HG03342 (cell line): ENCODE data around the gene PEAK1.
"Not testable (repeated sequence)": the region's sequence is repeated elsewhere in the genome, so short reads cannot be mapped to it uniquely, and the experiment has no call there.

Experiments
- ATAC-seq: cut with Tn5 transposase; IDR thresholded peaks from one replicate; pipeline ENCODE4 v1.9.1; 2021; ENCODE audit warnings: mild to moderate bottlenecking, moderate library complexity; ENCODE audit not compliant: unreplicated experiment

PEAK1 gene

DNA sequence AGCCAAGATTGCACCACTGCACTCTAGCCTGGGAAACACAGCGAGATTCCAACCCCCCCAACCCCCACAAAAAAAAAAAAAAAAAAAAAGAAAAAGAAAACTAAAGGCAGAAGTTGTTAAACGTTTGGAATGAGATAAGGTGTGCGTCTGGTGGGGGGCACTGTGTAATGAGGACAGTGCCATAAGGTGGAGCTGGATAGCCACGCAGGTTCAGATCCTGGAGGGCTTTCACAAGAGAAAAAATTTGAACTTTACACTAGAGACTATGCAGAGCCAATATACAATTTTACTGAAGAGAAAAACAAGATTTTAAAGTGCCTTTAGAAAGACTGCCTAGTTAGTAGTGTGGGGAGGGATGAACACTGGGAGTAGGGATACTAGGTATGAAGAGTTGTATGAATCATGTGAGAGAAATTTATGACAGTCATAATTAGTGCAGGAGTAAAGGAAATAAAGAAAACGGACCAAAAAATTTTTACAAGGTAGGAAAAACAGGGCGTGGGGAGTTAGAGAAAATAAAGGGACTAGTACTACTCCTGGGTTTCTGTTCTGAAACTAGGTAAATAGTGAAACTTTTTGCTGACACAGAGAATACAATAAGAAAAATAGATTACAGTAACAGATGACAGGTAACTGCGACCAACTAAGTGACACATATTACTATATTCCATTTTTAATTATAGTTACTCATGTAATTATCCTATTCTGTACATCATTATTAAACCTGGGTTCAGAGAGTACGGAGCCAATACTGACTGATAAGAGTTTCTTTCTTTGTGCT lies 108.1 kb downstream of the PEAK1 start:
- ATAC-seq = no peak

DNA sequence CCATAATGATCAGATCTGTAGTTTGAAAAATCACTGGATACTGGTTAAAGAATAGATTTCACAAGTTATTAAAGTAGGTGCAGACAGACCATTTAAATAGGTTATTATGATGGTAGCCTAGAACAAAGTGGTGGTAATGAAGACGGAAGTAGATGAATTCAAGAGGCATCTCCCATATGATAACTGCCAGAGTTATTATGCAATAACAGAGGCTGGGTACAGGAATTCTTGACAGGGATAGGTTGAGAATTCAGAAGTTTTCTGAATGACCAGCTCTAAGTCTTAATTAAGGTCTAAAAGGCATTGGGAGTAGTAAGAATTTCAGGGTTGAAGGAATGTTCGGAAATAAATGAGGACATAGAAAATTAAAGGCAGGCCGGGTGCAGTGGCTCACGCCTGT lies 108.9 kb downstream of the PEAK1 start:
- ATAC-seq = no peak

DNA sequence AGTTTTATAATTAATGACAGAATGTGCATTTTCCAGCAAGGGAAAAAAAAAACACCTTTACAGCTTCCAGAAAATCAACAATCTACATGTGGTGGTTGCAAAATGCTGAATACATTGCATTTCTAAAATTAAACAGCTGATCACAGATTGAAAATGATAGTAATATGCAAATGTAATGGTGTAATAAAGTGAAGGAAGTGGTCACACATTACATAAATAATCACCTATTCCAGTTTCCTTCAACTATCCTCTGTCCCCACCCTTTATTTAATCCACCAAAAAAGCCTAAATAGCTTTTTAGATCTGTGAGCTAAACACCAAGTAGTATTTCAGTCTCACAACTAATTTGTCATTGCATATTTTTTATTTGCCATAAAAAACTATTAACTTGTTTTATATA lies 110.5 kb downstream of the PEAK1 start:
- ATAC-seq = no peak

DNA sequence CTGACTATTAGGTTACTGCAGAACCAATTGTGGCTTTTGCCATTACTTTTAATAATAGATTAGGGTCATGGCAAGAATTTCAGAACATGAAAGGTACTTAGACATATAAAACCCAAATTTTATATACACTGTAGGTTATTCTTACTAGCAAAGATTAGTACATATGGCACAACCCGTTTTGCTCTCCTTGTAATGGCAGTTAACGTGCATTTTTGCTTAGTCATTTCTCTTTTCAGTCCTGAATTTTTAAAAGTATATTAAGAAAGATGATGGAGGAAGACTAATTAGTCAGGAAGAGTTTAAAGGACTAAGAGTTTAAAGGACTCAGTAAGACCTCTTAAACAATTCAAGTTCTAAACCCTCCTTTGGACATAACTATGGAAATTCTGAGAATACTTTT lies 114.0 kb downstream of the PEAK1 start:
- no peak for ATAC-seq

DNA sequence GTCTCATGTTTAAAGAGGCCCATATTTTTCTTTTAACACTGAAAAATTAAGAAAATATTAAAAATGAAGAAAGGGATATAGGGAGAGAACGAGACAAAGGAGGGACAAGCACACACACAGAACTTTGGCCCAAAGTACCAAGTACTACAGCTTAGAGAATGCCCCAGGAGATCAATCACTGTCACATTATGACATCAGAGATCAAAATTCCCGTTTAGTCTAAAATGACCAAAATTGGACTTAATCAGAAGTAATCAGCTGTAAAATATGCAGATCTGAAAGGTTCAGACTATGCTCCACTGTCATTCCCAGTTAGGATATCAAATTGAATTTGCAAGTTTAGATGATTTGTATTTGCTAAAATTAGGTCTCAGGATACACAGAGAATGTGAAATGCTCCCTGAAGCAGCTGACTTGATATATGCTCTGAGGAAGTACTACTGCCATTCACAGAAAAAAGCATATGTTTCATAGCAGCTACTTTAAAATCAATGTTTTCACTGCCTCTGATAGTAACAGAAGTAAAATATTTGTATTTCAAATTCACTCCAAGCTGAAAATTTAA lies 123.0 kb downstream of the PEAK1 start:
- ATAC-seq = no peak

DNA sequence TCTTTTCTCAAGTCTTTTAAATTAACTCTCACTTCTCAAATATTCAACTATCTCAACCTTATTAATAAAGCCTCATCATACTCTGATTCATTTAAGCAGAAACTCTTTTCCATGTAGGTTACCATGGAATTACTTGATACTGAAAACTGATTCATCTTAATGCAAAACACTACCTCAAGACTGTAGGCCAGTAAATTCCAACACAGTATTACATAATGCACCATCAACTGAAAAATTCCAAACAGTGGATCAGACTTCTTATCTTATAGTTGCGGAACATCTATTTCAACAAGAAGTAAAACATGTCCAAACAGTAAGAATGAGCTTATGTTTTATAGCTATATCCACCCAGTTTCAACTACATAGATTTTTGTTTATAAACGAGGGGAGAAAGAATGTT lies 124.5 kb downstream of the PEAK1 start:
- no peak for ATAC-seq

DNA sequence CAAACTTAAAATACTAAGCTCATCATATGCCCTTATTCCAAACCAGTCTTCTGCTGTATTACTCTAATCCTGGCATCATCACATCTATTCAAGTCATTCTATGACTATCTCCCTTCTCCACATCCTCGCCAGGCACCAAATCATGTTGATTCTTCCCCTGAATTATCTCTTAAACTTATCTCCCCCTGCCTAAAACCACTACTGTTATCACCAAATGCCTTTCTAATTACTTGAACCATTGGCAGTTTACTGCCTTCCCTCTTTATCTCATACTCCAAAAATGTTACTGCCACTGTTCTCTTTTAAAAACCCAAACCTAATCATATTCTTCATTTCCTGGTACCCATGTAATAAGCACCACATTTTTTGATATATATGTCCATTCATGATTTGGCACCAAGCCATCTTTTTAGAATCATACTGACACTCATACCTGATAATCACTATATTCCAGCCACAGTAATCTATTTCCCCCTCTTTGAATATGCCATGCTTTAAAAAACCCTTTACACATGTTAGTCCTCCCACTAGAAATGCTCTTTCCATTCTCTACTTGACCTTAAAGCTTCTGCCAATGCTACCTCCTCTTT lies 126.8 kb downstream of the PEAK1 start:
- no peak for ATAC-seq

DNA sequence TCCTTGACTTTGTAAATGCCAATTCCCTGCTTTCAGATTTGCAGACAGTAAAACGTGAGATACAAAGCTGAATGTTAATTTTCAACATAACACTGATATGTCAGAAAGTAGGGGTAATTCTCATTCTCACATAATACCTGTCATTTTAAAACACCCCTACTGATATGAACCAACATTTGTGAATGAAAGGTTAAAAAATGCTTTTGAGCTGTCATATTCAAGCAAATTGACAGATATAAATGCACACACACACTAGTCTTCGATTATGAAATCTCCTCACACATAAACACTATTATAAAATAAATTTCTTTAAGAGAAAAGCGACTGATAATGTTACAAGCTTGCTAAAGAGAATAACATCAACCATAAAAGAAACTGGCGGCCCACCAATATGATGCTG lies 128.8 kb downstream of the PEAK1 start:
- no peak for ATAC-seq

DNA sequence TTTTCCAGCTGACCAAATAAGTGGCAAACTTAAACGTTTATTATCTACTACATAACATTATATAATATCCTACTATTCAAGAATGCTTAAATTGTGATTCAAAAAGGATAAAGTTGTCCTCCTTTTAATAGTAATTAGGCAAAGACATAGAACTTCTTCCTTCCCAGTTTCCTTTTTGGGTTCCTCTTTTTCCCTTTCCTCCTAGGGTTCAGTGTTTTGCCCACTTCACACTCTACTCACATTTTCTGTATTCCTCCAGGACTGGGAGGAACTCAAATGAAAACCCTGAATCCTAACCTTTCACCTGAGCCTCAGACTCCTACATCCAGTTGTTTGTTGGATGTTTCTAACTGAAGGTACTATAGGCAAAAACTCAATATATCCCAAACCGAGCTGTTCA lies 132.5 kb downstream of the PEAK1 start:
- no peak for ATAC-seq

DNA sequence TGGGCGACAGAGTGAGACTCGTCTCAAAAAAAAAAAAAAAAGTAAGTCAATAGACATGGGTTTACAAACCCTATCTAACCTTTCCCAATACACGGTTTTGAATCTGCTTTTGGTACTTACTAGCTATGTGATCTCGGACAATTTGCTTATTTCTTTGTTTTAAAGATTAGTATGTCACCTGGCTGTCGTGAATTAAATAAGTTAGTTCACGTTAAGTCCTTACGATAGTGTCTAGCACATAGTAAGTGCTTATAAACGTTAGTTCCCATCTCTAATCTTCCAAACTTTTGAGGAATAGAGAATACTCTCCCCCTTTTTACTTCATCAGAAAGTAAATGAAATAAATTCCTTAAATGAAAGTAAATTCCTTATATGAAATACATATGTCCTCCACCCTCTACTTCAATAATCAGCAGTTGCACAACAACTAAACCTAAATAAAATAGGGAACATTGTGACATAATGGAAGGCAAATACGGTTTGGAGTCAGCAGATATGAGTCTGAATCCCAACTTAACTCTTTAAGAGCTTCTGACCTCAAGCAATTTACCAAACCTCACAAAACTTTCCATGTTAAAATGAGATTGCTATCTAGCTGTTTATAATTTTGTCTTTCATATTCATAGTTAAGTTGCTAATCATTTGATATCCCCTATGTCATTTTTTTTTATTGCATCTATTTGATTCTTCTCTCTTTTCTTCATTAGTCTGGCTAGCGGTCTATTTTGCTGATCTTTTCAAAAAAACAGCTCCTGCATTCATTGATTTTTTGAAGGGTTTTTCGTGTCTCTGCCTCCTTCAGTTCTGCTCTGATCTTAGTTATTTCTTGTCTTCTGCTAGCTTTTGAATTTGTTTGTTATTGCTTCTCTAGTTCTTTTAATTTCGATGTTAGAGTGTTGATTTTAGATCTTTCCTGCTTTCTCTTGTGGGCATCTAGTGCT lies 134.6 kb downstream of the PEAK1 start:
- ATAC-seq = no peak

DNA sequence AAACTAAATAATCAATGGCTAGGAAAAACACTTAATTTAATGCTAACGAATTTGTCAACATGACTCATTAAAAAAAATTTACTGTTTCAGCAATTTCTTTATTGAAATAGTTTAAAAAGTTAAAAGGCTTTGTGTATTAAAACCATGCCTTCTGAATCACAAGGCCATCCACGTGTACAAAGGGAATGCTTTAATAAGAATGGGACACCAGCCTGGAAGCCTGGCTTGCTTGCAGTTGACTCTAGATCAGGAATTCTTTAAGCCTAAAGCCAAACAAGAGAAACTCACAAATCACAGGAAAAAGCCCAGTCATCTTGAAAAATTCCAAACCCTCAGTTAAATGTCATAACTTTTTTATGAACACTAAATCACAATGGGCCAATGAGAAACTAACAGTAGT lies 137.6 kb downstream of the PEAK1 start:
- no peak for ATAC-seq

DNA sequence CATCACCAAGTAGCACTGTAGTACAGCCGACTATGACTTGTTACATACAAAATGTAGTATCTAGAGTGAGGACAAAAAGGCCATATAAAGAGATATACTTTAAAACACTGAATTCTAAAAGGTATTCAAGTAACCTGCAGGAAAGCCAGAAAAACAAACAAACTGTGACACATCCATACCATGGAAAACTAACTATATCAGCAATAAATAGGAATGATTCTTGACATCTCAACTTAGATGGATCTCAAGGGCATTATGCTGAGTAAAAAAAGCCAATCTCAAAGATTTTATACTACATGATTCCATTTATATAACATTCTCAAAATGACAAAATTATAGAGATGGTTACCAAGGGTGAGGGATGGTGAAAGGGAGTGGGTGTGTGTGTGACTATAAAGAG lies 143.0 kb downstream of the PEAK1 start:
- no peak for ATAC-seq

DNA sequence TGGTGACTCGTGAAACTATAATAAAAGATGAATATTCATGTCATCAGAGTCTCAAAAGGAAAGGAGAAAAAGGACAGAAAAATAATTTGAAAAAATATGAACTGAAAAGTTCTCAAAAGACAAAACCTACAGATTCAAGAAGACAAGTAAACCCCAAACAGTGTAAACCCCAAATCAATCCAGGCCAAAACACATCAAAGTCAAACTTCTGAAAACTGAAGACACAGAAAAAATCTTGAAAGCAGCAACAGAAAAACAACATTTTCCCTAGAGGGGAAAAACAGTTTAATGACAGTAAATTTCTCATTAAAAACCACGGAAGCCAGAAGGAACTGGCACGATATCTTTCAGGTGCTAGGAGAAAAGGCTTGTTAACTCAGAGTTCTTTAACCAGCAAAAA lies 143.8 kb downstream of the PEAK1 start:
- ATAC-seq = no peak

DNA sequence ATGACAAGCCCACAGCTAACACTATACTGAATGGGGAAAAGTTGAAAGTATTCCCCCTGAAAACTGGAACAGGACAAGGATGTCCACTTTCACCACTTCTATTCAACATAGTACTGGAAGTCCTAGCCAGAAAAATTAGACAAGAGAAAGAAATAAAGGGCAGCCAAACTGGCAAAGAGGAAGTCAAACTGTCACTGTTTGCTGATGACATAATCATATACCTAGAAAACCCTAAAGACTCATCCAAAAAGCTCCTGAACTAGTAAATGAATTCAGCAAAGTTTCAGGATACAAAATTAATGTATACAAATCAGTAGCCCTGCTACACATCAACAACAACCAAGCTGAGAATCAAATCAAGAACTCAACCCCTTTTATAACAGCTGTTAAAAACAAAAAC lies 146.8 kb downstream of the PEAK1 start:
- ATAC-seq = not testable (repeated sequence)

DNA sequence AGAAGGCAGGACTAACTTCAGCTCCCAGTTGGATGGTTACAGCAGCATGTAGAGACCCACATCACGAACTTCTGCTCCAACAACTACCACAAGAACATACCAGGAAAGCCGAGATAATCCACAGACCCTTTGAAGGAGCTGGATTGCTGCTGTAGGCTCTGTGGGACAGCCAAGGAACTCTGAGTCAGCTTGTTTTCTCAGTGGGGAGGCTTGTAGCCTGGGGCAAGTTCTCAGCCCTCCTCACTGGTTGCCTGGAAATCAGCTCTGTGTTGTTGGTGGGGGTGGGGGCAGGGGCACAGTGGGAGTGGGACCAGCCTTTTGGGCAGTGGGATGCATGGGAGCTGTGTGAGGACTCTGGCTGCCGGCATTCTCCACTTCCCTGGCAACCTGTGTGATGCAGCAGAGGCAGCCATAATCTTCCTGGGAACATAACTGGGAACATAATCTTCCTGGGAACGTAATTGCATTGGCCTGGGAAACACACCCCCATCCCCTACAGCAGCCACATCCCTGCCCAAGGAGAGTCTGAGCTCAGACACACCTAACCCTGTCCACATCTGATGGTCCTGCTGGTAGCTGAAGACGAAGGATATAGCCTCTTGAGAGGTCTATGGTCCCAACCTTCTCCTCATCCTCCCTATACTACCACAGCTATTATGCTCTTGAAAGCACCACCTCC lies 153.1 kb downstream of the PEAK1 start:
- ATAC-seq = no peak

DNA sequence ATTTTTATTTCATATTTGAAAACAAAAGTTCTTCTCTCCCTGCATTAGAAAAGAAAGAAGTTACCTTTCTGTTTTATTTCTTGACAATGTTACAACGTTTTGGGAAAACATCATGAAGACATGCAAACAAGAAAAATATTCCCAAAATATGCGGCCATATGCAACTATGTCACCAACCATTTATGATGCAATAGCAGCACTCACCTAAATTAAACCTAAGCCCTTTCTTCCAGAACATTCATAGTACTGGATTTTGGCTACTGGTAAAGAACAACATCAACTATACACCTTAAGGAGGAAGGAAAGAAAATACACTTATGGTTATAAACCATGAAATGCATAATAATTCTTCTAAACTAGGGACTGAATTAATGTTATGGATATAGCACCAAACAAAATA lies 164.5 kb downstream of the PEAK1 start:
- no peak for ATAC-seq

DNA sequence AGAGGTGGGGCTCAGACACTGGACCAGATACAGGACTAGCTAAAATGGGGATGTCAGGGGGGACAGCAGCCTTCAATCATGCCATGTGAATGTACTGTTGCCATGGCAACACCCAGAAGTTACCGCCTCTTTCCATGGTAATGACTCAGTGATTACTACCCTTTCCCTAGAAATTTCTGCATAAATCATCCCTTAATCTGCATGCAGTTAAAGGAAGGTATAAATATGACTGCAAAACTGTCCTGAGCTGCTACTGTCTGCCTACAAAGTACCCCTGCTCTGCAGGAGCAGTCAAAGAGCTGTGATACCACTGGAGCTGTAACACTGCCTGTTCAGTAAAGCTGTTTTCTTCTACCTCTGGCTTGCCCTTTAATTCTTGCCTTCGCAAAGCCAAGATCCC lies 168.2 kb downstream of the PEAK1 start:
- no peak for ATAC-seq

DNA sequence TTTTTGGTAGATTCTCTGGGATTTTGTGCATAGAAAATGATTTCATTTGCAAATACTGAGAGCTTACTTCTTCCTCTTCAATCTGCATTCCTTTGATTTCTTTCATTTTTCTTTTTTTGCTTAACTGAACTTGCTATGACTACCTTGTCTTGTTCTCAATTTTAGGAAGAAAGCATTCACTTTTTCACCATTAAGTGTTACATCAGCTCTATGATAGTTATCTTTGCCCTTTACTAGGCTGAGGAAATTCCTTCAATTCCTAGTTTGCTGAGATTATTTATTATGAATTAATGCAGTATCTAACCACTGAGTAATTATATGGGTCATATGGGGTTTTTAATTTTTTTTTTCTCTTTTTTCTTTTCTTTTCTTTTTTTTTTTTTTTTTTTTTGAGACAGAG lies 172.8 kb downstream of the PEAK1 start:
- no peak for ATAC-seq

DNA sequence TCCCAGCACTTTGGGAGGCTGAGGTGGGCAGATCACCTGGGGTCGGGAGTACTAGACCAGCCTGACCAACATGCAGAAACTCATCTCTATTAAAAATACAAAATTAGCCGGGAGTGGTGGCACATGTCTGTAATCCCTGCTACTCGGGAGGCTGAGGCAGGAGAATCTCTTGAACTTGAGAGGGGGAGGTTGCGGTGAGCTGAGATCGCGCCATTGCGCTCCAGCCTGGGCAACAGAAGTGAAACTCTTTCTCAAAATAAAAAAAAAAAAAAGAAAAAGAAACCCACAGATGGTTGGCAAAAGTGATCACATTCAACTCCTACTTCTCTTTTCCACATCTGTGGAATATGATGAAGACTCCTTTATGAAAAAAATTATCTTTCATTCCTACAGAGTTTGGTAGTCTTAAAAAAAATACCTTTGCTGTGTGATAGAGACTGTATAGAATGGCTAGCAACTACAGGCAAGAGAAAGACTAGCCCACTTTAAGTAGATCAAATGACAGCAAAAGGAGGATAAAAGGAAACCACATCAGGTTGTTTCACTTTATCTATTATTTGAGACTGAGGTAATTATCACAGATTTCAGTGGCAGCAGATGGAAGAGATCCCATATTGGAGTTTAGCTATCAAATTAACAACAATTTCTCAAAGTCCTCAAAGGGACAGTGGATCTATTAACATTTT lies 176.0 kb downstream of the PEAK1 start:
- ATAC-seq = no peak

DNA sequence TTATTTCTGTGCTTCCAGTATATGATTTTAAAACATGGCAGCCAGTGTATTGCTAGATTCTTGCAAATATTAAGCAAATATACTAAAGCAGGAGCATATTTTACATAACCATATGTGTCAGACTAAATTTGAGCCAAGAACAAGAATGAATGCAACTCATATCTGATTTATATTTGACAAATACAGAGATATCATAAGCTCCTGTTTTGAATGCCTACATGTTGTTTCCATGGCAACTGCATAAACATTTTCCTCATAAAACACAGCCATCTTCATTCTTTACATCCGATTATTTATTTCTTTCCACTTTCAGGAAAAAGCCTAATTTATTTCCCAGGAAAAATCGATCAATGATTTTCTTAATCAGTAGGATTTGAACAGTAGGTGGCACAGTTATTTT lies 176.8 kb downstream of the PEAK1 start:
- no peak for ATAC-seq
